ENCODE data around the gene CCNQ. TPM values are rescaled to one million over a fixed set of nuclear protein-coding genes. Genes with fewer than 3 reads are reported as not detected.
A peak's percentile ranks its signal among the peaks of the same experiment; 100 is the strongest.

The CCNQ gene
- total and polyA plus RNA-seq, 10 of the 15 experiments (the other 5 are each of a cell fraction or from before 2014, with no cell fraction given): 0.45 to 36.2 (median 18.2) TPM

GRCh38 chrX:153554519-153555167, 44.3 kb downstream of the CCNQ start:
- ATAC-seq (peak; percentile 94), FAIRE-seq (no peak), DNase-seq (ENCODE audit: low read depth, low spot score) (no peak)
- Histone ChIP-seq H3K9me3 (replicated peaks; ENCODE audit: control insufficient read depth, insufficient read depth, low read length) (no peaks in the 10 kb centered on the region), H2AFZ (ENCODE audit: control insufficient read depth, low read depth, low read length) (no peak overlapping the region), H3K4me2 (ENCODE audit: control insufficient read depth, insufficient read depth) (no peak overlapping the region), H3K79me2 (ENCODE audit: control insufficient read depth, insufficient read depth, low read length) (no peaks in the 10 kb centered on the region), H4K20me1 (ENCODE audit: control insufficient read depth, insufficient read depth) (no peaks in the 10 kb centered on the region), H3K9ac (ENCODE audit: control insufficient read depth, insufficient read depth, low read length) (no peak overlapping the region), H3K36me3 (ENCODE audit: control insufficient read depth in 2 of 2, insufficient read depth in 2 of 2, low read length in 1 of 2) (no peaks in the 10 kb centered on the region), H3K4me1 (ENCODE audit: control insufficient read depth, insufficient read depth, low read length) (no peaks in the 10 kb centered on the region), H3K4me3 (no peak overlapping the region), H3K27ac (ENCODE audit: control insufficient read depth, insufficient read depth) (no peak overlapping the region), H3K27me3 (replicated peaks in 1 of 2; ENCODE audit: control insufficient read depth in 2 of 2, insufficient read depth in 2 of 2, low read length in 1 of 2) (no peaks in the 10 kb centered on the region; a peak in 1 of 4 replicates)
- intact Hi-C loops (cut with micrococcal nuclease; ENCODE audit: unreplicated experiment) (loop anchor here (2.0 to 5.0 kb wide), 3 partner anchors 94 to 398 kb away; no protein-coding TSS in a partner anchor), in situ Hi-C loops (cut with MboI) (loop anchor here (5.0 kb wide), 1 partner anchor 103 kb away; no protein-coding TSS in a partner anchor)
- TF ChIP-seq DPF2 (IDR thresholded peaks at IDR 0.05) (no peak), SMC3 (IDR thresholded peaks at IDR 0.05; ENCODE audit: borderline replicate concordance, low read length) (peak; percentile 72), YY1 (IDR thresholded peaks at IDR 0.05; ENCODE audit: low read depth, low read length) (0 out of 2 replicates have a peak, but pooled peaks have one; percentile 29), RAD21 (IDR thresholded peaks at IDR 0.05; ENCODE audit: insufficient read depth, low read depth, low read length) (peak; percentile 73), ZNF217 (IDR thresholded peaks at IDR 0.05) (no peak), CTCF (IDR thresholded peaks at IDR 0.05 in 2 of 3, conservative IDR thresholded peaks at IDR 0.05 in 1 of 3; ENCODE audit: control insufficient read depth in 2 of 3, extremely low read depth in 1 of 3, insufficient read depth in 1 of 3, low read depth in 3 of 3, low read length in 3 of 3) (peak; percentile 74 to 81 (median 79))
- SMC1A ChIA-PET (ENCODE audit: uncharacterized antibody, unreplicated experiment): no interaction called here
- WGBS (ENCODE audit: insufficient coverage, insufficient replicate concordance, low lambda C conversion rate, missing lambda C conversion rate): 22% methylated on average over 15 of the region's 17 CpGs
- CTCF ChIA-PET: interaction anchor here (0.6 to 4.5 kb wide), 8 partner anchors 42 to 613 kb away, joined by 3 to 28 read pairs (median 4); no protein-coding TSS in a partner anchor
- POLR2A ChIA-PET: no interaction called here
- RAD21 ChIA-PET (ENCODE audit: unreplicated experiment): interaction anchor here (1.0 to 2.2 kb wide), 5 partner anchors 10 to 113 kb away, joined by 3 to 12 read pairs (median 6); partner anchors contain the start of gene CCNQ
- no TSS peak for BruUV-seq (replicated peaks)

Data from GM12878 (cell line).